Fibroblast of lung (primary cell): Measurements from ENCODE around the gene GBA3. TPM values are rescaled to one million over a fixed set of nuclear protein-coding genes. Genes with fewer than 3 reads are reported as not detected.

Experiments used
- DNase-seq, 2 donors: peaks; one replicate each; pipeline versions ENCODE4 v3.0.0 to v3.0.0-alpha.2; 2010; ENCODE audit warnings: low read depth in 2 of 2
- H2AFZ ChIP-seq: 2 replicates; pipeline ENCODE4 v1.5.1; 2012; ENCODE audit warnings: low read length, control low read depth, inconsistent platforms
- H3K27ac ChIP-seq: 2 replicates; pipeline ENCODE4 v1.5.1; 2011; ENCODE audit warnings: low read length, control low read depth; ENCODE audit not compliant: insufficient read depth
- H3K27me3 ChIP-seq: 2 replicates; pipeline ENCODE4 v1.5.1; 2011; ENCODE audit warnings: mild to moderate bottlenecking, low read length; ENCODE audit not compliant: control insufficient read depth, insufficient read depth
- H3K36me3 ChIP-seq: 2 replicates; pipeline ENCODE4 v1.5.1; 2011; ENCODE audit warnings: low read length; ENCODE audit not compliant: control insufficient read depth, insufficient read depth
- H3K4me1 ChIP-seq: 2 replicates; pipeline ENCODE4 v1.5.1; 2011; ENCODE audit warnings: low read length; ENCODE audit not compliant: control insufficient read depth, insufficient read depth; ENCODE audit errors: extremely low read depth
- H3K4me2 ChIP-seq: 2 replicates; pipeline ENCODE4 v1.5.1; 2011; ENCODE audit warnings: low read length, control low read depth; ENCODE audit not compliant: insufficient read depth; ENCODE audit errors: extremely low read depth
- H3K4me3 ChIP-seq, 4 experiments: fragments of 200-600 bp in 1 of 4; sonication (generic) in 1 of 4; replicated peaks in 1 of 4; 2 replicates each; pipeline ENCODE4 v1.5.1; 2011 to 2016; ENCODE audit warnings: low read length in 4 of 4, low read depth in 3 of 4, mild to moderate bottlenecking in 3 of 4, control low read depth in 2 of 4, inconsistent platforms in 1 of 4, mixed read lengths in 1 of 4; ENCODE audit not compliant: insufficient read depth in 1 of 4; ENCODE audit errors: control extremely low read depth in 1 of 4
- H3K79me2 ChIP-seq: 2 replicates; pipeline ENCODE4 v1.5.1; 2012; ENCODE audit warnings: mild to moderate bottlenecking, low read length, inconsistent platforms; ENCODE audit not compliant: control insufficient read depth, insufficient read depth
- H3K9ac ChIP-seq: 2 replicates; pipeline ENCODE4 v1.5.1; 2011; ENCODE audit warnings: mild to moderate bottlenecking, low read length, control low read depth; ENCODE audit not compliant: insufficient read depth
- H3K9me3 ChIP-seq: 2 replicates; pipeline ENCODE4 v1.5.1; 2012; ENCODE audit warnings: low read depth, low read length; ENCODE audit not compliant: control insufficient read depth, insufficient read depth
- H4K20me1 ChIP-seq: 2 replicates; pipeline ENCODE4 v1.5.1; 2011; ENCODE audit warnings: low read length; ENCODE audit not compliant: control insufficient read depth, insufficient read depth; ENCODE audit errors: extremely low read depth
- EZH2 ChIP-seq: IDR thresholded peaks from 2 replicates; pipeline ENCODE4 v1.5.1; 2012; ENCODE audit warnings: low read length, control low read depth, mild to moderate bottlenecking; ENCODE audit errors: missing control alignments
- polyA plus RNA-seq, 2 donors: library from polyadenylated mRNA; depleted of rRNA in 1 of 2; stranded (reverse) in 1 of 2; unstranded in 1 of 2; fragments of >200 nt; gene quantifications; 2 replicates each; pipeline ENCODE4 v1.2.1, GENCODE V29; 2011 to 2012; ENCODE audit warnings: missing spikeins in 1 of 2
- total RNA-seq: library from RNA; depleted of rRNA; stranded (reverse); fragments of >200 nt; gene quantifications from 2 replicates; pipeline ENCODE4 v1.2.1, GENCODE V29; 2014
- TF ChIP-seq, protein P1 (sequence below), 2 donors: IDR thresholded peaks in 1 of 2; conservative IDR thresholded peaks in 1 of 2; 1 replicate in 1 of 2; 2 replicates in 1 of 2; pipeline ENCODE4 v1.5.1; 2011 to 2012; ENCODE audit warnings: low read length in 2 of 2, control low read depth in 1 of 2, inconsistent platforms in 1 of 2, low read depth in 1 of 2, mild to moderate bottlenecking in 1 of 2

The GBA3 gene
- total and polyA plus RNA-seq, 2 donors (not counting 1 experiment from before 2014, with no cell fraction given), result not detected

DNA sequence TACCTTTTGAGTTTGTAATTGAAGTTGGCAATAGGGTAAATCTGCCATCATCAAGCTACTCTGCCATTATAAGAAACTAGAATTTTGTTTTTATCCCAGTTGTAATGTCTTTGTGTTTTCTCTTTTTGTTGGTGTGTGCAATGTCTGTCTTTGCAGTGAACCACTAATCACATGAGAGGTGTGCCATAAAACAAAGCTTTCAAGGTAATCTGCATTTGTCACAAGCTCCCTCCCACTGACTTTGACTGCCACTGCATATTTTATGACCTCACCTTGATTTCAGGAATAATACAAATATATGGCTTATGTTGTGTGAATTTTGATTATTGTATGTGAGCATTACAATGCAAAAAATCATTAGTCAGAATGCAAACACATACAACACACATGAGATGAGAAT lies 9.0 kb upstream of the GBA3 start:
- no peak for DNase-seq
- Histone ChIP-seq H3K27ac (no peak overlapping the region), H3K9me3 (no peaks in the 10 kb centered on the region), H3K4me3 (no peak overlapping the region), H4K20me1 (no peaks in the 10 kb centered on the region), H3K36me3 (no peaks in the 10 kb centered on the region), H3K9ac (no peak overlapping the region), H2AFZ (no peak overlapping the region), H3K4me1 (no peaks in the 10 kb centered on the region), H3K27me3 (no peaks in the 10 kb centered on the region), H3K4me2 (no peak overlapping the region), H3K79me2 (no peaks in the 10 kb centered on the region)
- TF ChIP-seq, protein P1, sequence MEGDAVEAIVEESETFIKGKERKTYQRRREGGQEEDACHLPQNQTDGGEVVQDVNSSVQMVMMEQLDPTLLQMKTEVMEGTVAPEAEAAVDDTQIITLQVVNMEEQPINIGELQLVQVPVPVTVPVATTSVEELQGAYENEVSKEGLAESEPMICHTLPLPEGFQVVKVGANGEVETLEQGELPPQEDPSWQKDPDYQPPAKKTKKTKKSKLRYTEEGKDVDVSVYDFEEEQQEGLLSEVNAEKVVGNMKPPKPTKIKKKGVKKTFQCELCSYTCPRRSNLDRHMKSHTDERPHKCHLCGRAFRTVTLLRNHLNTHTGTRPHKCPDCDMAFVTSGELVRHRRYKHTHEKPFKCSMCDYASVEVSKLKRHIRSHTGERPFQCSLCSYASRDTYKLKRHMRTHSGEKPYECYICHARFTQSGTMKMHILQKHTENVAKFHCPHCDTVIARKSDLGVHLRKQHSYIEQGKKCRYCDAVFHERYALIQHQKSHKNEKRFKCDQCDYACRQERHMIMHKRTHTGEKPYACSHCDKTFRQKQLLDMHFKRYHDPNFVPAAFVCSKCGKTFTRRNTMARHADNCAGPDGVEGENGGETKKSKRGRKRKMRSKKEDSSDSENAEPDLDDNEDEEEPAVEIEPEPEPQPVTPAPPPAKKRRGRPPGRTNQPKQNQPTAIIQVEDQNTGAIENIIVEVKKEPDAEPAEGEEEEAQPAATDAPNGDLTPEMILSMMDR (conservative IDR thresholded peaks at IDR 0.05 in 1 of 2, IDR thresholded peaks at IDR 0.05 in 1 of 2; ENCODE audit: low read depth in 1 of 2, low read length in 2 of 2), result no peak
- no peak for TF ChIP-seq EZH2

DNA sequence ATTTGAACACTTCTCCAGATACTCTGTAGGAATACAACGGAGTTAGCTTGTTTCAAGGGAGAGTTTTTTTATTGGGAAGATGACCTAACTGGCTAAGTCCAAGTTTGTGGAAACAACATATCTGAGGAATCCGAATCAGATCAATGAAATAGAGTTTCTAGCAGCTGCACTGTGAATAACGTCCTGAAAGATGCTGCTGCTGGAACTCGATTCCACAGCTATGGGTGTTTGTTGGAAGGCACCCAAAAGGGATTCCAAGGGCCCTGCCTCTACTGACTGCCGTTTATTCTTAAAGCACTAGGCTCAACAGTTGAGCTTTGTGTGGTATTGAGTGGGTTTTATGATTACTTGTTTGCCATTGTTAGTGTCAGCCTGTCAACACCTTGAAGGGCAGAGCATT lies 6.6 kb upstream of the GBA3 start:
- H3K9me3 ChIP-seq, result no peaks in the 10 kb centered on the region
- H3K27ac ChIP-seq, result no peak overlapping the region
- peak; percentile 12 to 86 for DNase-seq
- no peaks in the 10 kb centered on the region for H3K27me3 ChIP-seq
- no peak overlapping the region for H2AFZ ChIP-seq
- no peaks in the 10 kb centered on the region for H4K20me1 ChIP-seq
- H3K4me1 ChIP-seq, result no peaks in the 10 kb centered on the region
- H3K36me3 ChIP-seq, result no peaks in the 10 kb centered on the region
- no peak overlapping the region for H3K4me2 ChIP-seq
- H3K4me3 ChIP-seq, result no peak overlapping the region
- no peaks in the 10 kb centered on the region for H3K79me2 ChIP-seq
- H3K9ac ChIP-seq, result no peak overlapping the region
- TF ChIP-seq, protein P1 (conservative IDR thresholded peaks at IDR 0.05 in 1 of 2, IDR thresholded peaks at IDR 0.05 in 1 of 2; ENCODE audit: low read depth in 1 of 2, low read length in 2 of 2), result no peak
- TF ChIP-seq EZH2, result no peak

DNA sequence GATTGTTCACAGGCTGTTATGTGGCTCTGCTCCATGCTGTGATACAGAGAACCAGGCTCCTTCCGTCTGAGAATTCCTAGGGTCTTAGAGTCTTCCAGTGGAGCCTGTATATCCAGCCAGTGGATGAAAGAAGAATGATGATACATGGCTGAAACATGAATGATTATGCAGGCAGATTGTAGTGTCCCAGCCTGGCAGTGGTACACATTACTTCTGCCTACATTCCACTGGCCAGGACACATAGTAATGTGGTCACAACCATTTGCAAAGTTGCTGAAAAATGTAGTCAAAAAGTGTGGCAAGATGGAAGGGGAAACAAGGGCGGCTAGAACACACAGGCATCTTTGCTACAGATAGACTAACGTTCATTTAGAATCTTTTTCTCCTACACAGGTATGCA lies 4.5 kb upstream of the GBA3 start:
- no peak overlapping the region for H3K4me2 ChIP-seq
- H3K27ac ChIP-seq, result no peak overlapping the region
- H3K27me3 ChIP-seq, result no peaks in the 10 kb centered on the region
- no peaks in the 10 kb centered on the region for H4K20me1 ChIP-seq
- H3K79me2 ChIP-seq, result no peaks in the 10 kb centered on the region
- no peak overlapping the region for H3K4me3 ChIP-seq
- H3K4me1 ChIP-seq, result no peaks in the 10 kb centered on the region
- H2AFZ ChIP-seq, result no peak overlapping the region
- no peaks in the 10 kb centered on the region for H3K36me3 ChIP-seq
- no peak for TF ChIP-seq EZH2
- TF ChIP-seq, protein P1 (conservative IDR thresholded peaks at IDR 0.05 in 1 of 2, IDR thresholded peaks at IDR 0.05 in 1 of 2; ENCODE audit: low read depth in 1 of 2, low read length in 2 of 2), result no peak
- DNase-seq, result peak in 1 of 2 donors; percentile 81
- no peak overlapping the region for H3K9ac ChIP-seq
- no peaks in the 10 kb centered on the region for H3K9me3 ChIP-seq
